Endodermal cell (in vitro differentiated cells): ENCODE results near the gene MZT2A. TPM values are rescaled to one million over a fixed set of nuclear protein-coding genes. Genes with fewer than 3 reads are reported as not detected.
A peak's percentile ranks its signal among the peaks of the same experiment; 100 is the strongest.
"Not testable (repeated sequence)": the region's sequence is repeated elsewhere in the genome, so short reads cannot be mapped to it uniquely, and the experiment has no call there.

Source experiments
- DNase-seq: peaks from one replicate; pipeline ENCODE4 v3.0.0-alpha.2; 2017
- H3K27ac ChIP-seq: 2 replicates; pipeline ENCODE4 v1.5.1; 2013; ENCODE audit warnings: mild to moderate bottlenecking, low read depth, low read length, moderate library complexity
- H3K27me3 ChIP-seq: 2 replicates; pipeline ENCODE4 v1.6.1; 2013; ENCODE audit warnings: mild to moderate bottlenecking, low read length, moderate library complexity; ENCODE audit not compliant: insufficient read depth, control insufficient read depth, poor library complexity, severe bottlenecking
- H3K36me3 ChIP-seq: 2 replicates; pipeline ENCODE4 v1.7.0; 2013; ENCODE audit warnings: mild to moderate bottlenecking, low read length, moderate library complexity; ENCODE audit not compliant: control insufficient read depth, insufficient read depth
- H3K4me1 ChIP-seq: one replicate; pipeline ENCODE4 v1.7.0; 2013; ENCODE audit warnings: low read length; ENCODE audit not compliant: control insufficient read depth, insufficient read depth
- H3K4me3 ChIP-seq: 2 replicates; pipeline ENCODE4 v1.5.1; 2013; ENCODE audit warnings: mild to moderate bottlenecking, low read length, moderate library complexity
- H3K9ac ChIP-seq: 2 replicates; pipeline ENCODE4 v1.6.1; 2013; ENCODE audit warnings: mild to moderate bottlenecking, low read length, moderate library complexity; ENCODE audit not compliant: poor library complexity, severe bottlenecking; ENCODE audit errors: extremely low read depth
- H3K9me3 ChIP-seq: 2 replicates; pipeline ENCODE4 v1.6.1; 2013; ENCODE audit warnings: mild to moderate bottlenecking, low read length, moderate library complexity; ENCODE audit not compliant: control insufficient read depth
- H3K27ac Mint-ChIP-seq: 2 replicates; pipeline ENCODE4 v1.8.0; 2020; ENCODE audit warnings: mixed read lengths
- H3K27me3 Mint-ChIP-seq: 2 replicates; pipeline ENCODE4 v1.8.0; 2021; ENCODE audit warnings: mild to moderate bottlenecking, mixed read lengths; ENCODE audit not compliant: insufficient read depth
- H3K36me3 Mint-ChIP-seq: 2 replicates; pipeline ENCODE4 v1.8.0; 2020; ENCODE audit warnings: low read depth, mixed read lengths
- H3K4me1 Mint-ChIP-seq: 2 replicates; pipeline ENCODE4 v1.8.0; 2020; ENCODE audit warnings: mixed read lengths
- H3K4me3 Mint-ChIP-seq: 2 replicates; pipeline ENCODE4 v1.8.0; 2020; ENCODE audit warnings: mild to moderate bottlenecking, moderate library complexity, mixed read lengths
- H3K9me3 Mint-ChIP-seq: 2 replicates; pipeline ENCODE4 v1.8.0; 2020; ENCODE audit warnings: mild to moderate bottlenecking, mixed read lengths
- CTCF ChIP-seq: fragments of 200-600 bp; sonication (generic); conservative IDR thresholded peaks from 2 replicates; pipeline ENCODE4 v1.5.0; 2021; ENCODE audit warnings: antibody characterized with exemption, mild to moderate bottlenecking
- WGBS, 2 experiments: methylation state at CpG; one replicate each; pipeline versions ENCODE4 v1.1.5 to v1.1.7; 2013; ENCODE audit warnings: missing lambda C conversion rate in 2 of 2, mixed read lengths in 1 of 2; ENCODE audit not compliant: insufficient coverage in 1 of 2, insufficient read length in 1 of 2; 5-methylcytosine and 5-hydroxymethylcytosine counted together
- total RNA-seq, 2 donors: library from RNA; stranded (reverse); fragmentation: NEBNext Ultra II Directional in 1 of 2; extraction: Animal tissue kit (Norgen Biotek cat#: 25700) in 1 of 2; gene quantifications; 2 replicates in 1 of 2; 3 replicates in 1 of 2; pipeline ENCODE4 v1.2.1, GENCODE V29; 2021

The MZT2A gene
- total RNA-seq, 2 donors from 2014 or later, result 133 to 144 TPM

GRCh38 chr2:131516621-131517020 lies 24.4 kb upstream of the MZT2A start:
- TF ChIP-seq CTCF, result peak; percentile 77
- DNase-seq, result peak; percentile 87
- 90% methylated on average over 11 of the region's 11 CpGs; no CpG with 5 or more reads in 1 of the 2 experiments for WGBS, 2 experiments
- H3K27me3 Mint-ChIP-seq, H3K4me1 ChIP-seq, H3K4me3 ChIP-seq, H3K9ac ChIP-seq, H3K27ac ChIP-seq, H3K9me3 Mint-ChIP-seq, H3K9me3 ChIP-seq, H3K4me1 Mint-ChIP-seq, H3K4me3 Mint-ChIP-seq, H3K27me3 ChIP-seq, H3K36me3 ChIP-seq: not testable (repeated sequence)
- H3K27ac Mint-ChIP-seq, result peak overlapping the region; percentile 48
- peaks cover 34% of the 10 kb centered on the region for H3K36me3 Mint-ChIP-seq

- Mint-ChIP-seq H3K4me1 (no peaks in the 10 kb centered on the region), H3K36me3 (peaks cover 34% of the 10 kb centered on the region), H3K4me3 (no peak overlapping the region), H3K9me3 (no peaks in the 10 kb centered on the region), H3K27me3 (no peaks in the 10 kb centered on the region), H3K27ac (peak overlapping the region; percentile 30)
- Histone ChIP-seq H3K4me1 (no peaks in the 10 kb centered on the region), H3K9ac (no peak overlapping the region), H3K27me3 (no peaks in the 10 kb centered on the region), H3K9me3 (no peaks in the 10 kb centered on the region), H3K36me3 (peaks cover 4% of the 10 kb centered on the region), H3K27ac (no peak overlapping the region), H3K4me3 (no peak overlapping the region)
- no peak for TF ChIP-seq CTCF
- DNase-seq, result no peak
- 94 to 100% methylated on average over 4 to 10 of the region's 10 CpGs for WGBS, 2 experiments
Observed at GRCh38 chr2:131516011-131516410, 23.8 kb upstream of the MZT2A start.

- not testable (repeated sequence) for H3K4me1 ChIP-seq, H3K36me3 ChIP-seq, DNase-seq, H3K4me3 Mint-ChIP-seq, H3K27me3 ChIP-seq, H3K4me1 Mint-ChIP-seq, H3K27me3 Mint-ChIP-seq, H3K9ac ChIP-seq, H3K9me3 ChIP-seq, H3K4me3 ChIP-seq, H3K27ac ChIP-seq, H3K27ac Mint-ChIP-seq, H3K9me3 Mint-ChIP-seq
- 92 to 100% methylated on average over 3 to 12 of the region's 14 CpGs for WGBS, 2 experiments
- H3K36me3 Mint-ChIP-seq, result peaks cover 33% of the 10 kb centered on the region
Observed at GRCh38 chr2:131515235-131515634, 23.0 kb upstream of the MZT2A start.

- WGBS, 2 experiments, result 92 to 95% methylated on average over 12 to 15 of the region's 15 CpGs
- not testable (repeated sequence) for H3K4me3 Mint-ChIP-seq, H3K9ac ChIP-seq, H3K4me1 ChIP-seq, H3K27ac Mint-ChIP-seq, H3K4me3 ChIP-seq, H3K4me1 Mint-ChIP-seq, H3K27me3 ChIP-seq, H3K27me3 Mint-ChIP-seq, H3K9me3 Mint-ChIP-seq, H3K9me3 ChIP-seq, H3K27ac ChIP-seq, DNase-seq, H3K36me3 ChIP-seq
- H3K36me3 Mint-ChIP-seq, result peaks cover 33% of the 10 kb centered on the region
Observed at GRCh38 chr2:131514408-131515166, 22.4 kb upstream of the MZT2A start.

GRCh38 chr2:131511969-131512870 lies 20.0 kb upstream of the MZT2A start:
- Mint-ChIP-seq H3K36me3 (peaks cover 33% of the 10 kb centered on the region), H3K27ac (peak overlapping the region; percentile 35)
- H3K4me3 Mint-ChIP-seq, H3K9me3 ChIP-seq, H3K27me3 Mint-ChIP-seq, H3K27me3 ChIP-seq, H3K4me1 Mint-ChIP-seq, H3K9ac ChIP-seq, H3K4me3 ChIP-seq, H3K9me3 Mint-ChIP-seq, DNase-seq, H3K4me1 ChIP-seq, H3K27ac ChIP-seq: not testable (repeated sequence)
- WGBS, 2 experiments, result 92% methylated on average over 5 to 14 of the region's 17 CpGs
- peaks cover 15% of the 10 kb centered on the region for H3K36me3 ChIP-seq
